KOPT-K1 (cell line): ENCODE measurements around the gene THSD4.
"Not testable (repeated sequence)": the region's sequence is repeated elsewhere in the genome, so short reads cannot be mapped to it uniquely, and the experiment has no call there.

ENCODE experiments used
- H3K27ac ChIP-seq: fragments of 200-600 bp; sonication (generic); 2 replicates; pipeline ENCODE4 v1.5.1; 2016; ENCODE audit warnings: antibody characterized with exemption, mild to moderate bottlenecking, low read depth, low read length; ENCODE audit not compliant: poor library complexity, severe bottlenecking
- H3K36me3 ChIP-seq: fragments of 200-600 bp; sonication (generic); 2 replicates; pipeline ENCODE4 v1.5.1; 2017; ENCODE audit warnings: antibody characterized with exemption, mild to moderate bottlenecking, low read length, moderate library complexity; ENCODE audit not compliant: insufficient read depth
- H3K9me3 ChIP-seq: fragments of 200-600 bp; sonication (generic); 2 replicates; pipeline ENCODE4 v1.5.1; 2017; ENCODE audit warnings: antibody characterized with exemption, low read length, mild to moderate bottlenecking; ENCODE audit not compliant: insufficient read depth, poor library complexity, severe bottlenecking

Gene THSD4

DNA sequence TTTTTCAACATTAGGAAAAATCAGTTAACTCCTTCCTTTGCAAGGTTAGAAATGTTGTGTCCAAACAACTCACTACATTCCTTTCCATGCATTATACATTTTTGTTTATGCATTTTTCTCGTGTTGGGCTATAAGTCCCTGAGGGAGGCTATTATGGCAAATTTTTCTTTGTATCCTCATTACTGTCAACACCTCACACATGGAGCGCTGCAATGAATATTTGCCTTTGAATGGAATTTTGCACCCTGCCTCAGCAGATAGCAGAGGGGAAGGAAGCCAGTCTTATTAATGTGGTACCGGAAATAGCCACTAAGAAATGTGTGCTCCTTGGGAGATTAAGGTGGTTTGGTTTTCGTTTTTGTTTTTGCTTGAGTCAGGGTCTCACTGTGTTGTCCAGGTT, 134.7 kb downstream of the THSD4 start:
- no peaks in the 10 kb centered on the region for H3K36me3 ChIP-seq
- H3K9me3 ChIP-seq: no peaks in the 10 kb centered on the region
- no peak overlapping the region for H3K27ac ChIP-seq

DNA sequence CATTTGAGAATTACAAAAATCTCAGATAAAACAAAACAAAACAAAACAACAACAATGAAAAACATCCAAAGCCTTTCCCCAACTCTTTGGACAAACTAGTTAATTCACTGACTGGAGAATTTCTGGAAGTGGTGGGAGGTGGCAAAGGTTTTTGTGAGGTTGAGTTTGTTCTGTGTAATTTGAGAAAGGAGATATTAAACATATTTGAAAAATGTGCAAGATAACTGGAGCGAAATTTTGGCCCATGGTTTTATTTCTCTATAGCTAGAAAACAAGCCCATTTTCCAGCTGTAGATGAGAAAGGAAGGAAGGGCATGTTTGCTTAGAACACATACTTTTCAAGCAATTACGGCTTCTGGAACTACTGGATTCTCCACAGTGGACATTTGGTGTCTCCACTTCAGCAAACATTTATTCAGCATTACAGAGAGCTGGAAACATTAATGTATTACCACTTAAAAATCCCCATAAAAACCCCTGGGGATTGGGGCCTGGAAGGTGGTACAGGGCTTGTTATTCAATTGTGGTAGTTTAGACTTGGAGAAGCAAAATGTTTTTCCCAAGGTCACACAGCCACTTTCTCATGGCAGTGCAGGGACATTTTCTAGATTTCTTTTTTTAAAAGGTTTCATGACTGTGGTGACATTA, 135.8 kb downstream of the THSD4 start:
- Histone ChIP-seq H3K36me3 (no peaks in the 10 kb centered on the region), H3K27ac (no peak overlapping the region)

DNA sequence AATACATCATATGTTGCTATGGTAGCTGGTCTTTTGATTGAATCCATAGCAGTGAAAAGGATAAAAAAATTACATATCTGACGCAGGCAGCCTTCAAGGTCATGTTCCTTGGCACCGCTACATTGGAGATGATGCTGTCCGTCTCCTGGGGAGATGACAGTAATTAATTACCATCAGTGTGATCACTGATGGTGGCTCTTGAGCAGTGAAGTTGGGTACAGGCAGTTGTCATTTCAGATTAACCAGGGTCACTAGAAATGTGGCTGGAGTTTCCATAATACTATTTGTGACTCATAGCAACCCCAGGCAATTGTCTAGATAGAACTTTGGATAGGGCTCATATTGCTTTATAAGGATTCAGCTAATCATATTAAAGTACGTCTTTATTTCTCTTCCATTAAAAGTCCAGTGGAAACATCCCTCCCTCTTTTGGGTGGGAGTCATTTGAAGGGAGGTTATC, 136.3 kb downstream of the THSD4 start:
- Histone ChIP-seq H3K27ac (no peak overlapping the region), H3K36me3 (no peaks in the 10 kb centered on the region), H3K9me3 (no peaks in the 10 kb centered on the region)

More for the DNA sequence above, 135.8 kb downstream of the THSD4 start:
- no peaks in the 10 kb centered on the region for H3K9me3 ChIP-seq

DNA sequence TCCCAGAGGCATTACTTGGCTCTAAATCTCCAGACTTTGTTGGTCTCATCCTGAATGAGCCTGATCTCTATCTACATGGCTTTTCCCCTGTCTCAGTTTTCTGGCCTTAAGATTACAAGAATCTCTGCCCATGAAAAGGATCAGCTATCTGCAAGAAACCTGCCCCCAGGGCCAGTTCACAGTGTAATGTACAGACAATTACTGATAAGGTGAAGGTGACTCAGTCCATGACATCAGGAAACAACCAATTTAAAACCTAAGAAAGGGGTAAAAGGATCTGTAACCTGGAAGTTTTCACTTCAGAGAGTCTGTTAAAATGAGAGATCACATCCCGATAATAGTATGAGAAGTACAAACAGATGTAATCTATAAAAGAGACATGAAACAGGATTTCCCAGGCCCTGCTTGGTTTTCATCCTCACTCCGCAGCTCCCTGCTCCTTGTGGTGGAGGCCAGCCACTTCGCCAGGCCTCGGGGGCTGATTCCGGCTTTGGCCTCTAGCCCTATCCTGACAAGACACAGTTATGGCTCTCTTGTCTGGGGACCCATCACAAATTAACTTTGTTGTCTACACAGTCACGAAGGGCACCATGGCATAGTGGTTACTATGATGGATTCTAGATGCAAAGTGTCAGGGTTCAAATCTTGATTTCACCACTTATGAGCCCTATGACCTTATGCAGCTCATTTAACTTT, 136.9 kb downstream of the THSD4 start:
- H3K27ac ChIP-seq: no peak overlapping the region
- no peaks in the 10 kb centered on the region for H3K36me3 ChIP-seq

DNA sequence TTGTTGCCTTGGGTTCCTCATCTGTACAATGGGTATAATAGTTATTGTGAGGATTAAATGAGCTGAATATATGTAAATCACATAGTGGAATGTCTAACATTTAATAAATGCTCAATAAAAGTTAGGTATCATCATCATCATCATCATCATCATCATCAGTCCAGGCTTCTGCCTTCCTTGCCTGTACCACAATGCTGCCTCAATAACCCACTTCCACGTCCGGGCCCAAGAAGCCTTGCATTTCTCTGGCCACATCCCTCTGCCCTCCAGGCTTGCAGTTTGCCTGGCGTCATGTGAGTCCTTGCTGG, 137.4 kb downstream of the THSD4 start:
- Histone ChIP-seq H3K9me3 (no peaks in the 10 kb centered on the region), H3K27ac (no peak overlapping the region)

More for the DNA sequence above, 136.9 kb downstream of the THSD4 start:
- no peaks in the 10 kb centered on the region for H3K9me3 ChIP-seq

DNA sequence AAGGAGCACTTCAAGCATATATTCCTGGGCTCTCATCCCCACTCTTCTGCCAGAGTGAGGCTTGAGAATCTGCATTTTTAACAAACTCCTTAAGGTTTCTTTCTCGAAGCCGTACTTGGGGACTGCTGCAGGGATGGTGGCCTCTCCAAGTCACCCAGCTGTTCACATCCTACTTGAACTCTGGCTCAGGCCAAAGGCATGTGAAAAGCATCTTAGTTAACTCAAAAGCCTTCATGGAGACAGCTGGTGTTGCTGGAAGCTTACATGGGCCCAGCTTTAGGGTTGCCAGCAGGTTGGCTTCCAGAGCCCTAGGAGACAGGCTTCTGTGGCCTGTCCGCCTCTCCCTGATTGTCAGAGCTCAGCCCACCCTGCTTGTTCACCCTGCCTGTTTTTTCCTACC, 139.2 kb downstream of the THSD4 start:
- H3K9me3 ChIP-seq: no peaks in the 10 kb centered on the region
- no peaks in the 10 kb centered on the region for H3K36me3 ChIP-seq
- H3K27ac ChIP-seq: no peak overlapping the region

More for the DNA sequence above, 137.4 kb downstream of the THSD4 start:
- H3K36me3 ChIP-seq: no peaks in the 10 kb centered on the region

DNA sequence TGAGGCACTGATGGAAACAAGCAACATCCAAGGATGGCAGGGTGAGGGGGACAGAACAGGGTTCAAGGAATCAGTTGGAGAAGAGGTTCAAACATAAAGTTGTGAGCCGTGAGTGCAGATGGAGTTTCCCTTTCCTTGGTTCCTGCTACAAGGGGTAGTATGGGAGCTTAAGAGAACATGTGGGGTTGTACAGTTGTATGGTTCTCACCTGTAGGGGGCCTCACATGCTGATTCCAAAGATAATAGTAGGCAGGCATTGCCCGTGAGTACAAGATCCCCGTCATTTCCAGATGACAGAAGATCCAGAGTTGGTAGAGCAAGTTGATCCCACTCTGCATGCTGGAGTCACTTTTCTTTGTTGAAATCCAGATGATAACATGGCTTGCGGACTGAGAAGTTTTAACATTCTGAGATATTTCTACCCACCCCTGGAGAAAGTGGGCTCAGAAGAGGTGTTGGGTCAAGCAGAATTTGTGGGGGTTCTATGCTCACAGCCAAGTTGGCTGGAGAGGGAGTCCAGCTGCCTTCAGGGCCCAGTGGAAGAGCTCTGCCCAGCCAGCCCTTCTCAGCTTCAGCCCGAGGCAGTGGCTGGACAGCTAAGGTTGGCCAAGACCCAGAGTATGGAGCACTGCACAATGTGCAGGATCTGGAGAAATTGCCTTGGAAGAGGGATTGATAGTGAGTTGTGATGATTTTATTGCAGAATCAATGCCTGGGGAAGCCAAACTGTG, 141.8 kb downstream of the THSD4 start:
- Histone ChIP-seq H3K36me3 (no peaks in the 10 kb centered on the region), H3K9me3 (no peaks in the 10 kb centered on the region), H3K27ac (no peak overlapping the region)

DNA sequence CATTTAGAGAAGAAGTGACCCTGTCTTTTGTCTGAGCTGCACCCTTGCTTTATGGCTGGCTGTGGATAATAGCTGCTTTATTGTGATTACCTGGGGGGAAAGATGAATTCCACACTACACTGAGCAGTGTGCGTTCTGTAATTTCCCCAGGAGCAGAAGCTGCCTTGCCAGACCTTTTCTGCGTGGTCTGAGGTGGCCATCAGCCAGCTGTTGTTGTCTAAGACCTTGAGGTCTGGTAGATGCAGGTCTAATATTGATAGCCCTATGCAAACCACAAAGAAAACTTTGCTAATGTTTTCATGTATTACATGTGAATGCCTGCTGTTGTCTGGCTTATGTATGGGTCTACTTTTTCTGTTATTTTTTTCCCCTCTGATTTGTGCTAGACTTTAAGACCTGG, 144.6 kb downstream of the THSD4 start:
- Histone ChIP-seq H3K9me3 (no peaks in the 10 kb centered on the region), H3K36me3 (no peaks in the 10 kb centered on the region), H3K27ac (no peak overlapping the region)

DNA sequence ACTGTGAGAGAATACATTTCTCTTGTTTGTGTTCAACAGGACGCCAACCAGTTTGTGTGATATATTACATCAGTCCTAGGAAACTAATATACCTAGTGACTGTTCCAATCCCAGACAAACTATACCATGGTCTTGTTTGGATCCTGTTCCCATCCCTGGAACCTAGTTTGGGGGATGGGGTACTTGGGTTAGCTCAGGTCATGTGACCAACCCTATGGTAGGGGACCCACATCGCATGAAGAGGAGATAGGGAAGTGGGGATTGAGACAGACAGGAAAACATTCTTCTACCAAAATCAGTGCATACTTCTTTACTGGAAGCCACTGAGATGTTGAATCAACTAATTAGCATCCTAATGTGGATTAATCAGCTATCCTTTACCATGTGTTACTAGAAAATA, 146.1 kb downstream of the THSD4 start:
- Histone ChIP-seq H3K9me3 (no peaks in the 10 kb centered on the region), H3K27ac (no peak overlapping the region), H3K36me3 (no peaks in the 10 kb centered on the region)

DNA sequence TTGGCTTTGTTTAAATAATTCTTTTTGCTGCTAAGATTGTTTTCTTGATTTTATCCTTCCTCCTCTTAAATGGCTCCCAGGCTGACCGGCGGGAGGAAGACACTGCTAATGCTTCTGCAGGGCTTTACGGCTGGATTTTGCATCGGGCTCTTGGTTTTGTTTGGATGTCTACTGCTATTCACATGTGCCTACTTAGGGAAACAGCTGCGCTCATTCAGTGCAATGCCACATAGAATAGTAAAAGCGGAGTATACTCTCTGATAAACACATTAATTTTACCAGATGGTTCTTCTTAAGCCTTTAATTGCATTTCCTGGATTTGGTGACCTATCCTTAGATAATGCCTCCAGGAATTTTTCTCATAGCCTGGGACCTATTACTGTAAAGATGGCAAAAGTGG, 146.6 kb downstream of the THSD4 start:
- Histone ChIP-seq H3K9me3 (no peaks in the 10 kb centered on the region), H3K27ac (no peak overlapping the region), H3K36me3 (no peaks in the 10 kb centered on the region)

DNA sequence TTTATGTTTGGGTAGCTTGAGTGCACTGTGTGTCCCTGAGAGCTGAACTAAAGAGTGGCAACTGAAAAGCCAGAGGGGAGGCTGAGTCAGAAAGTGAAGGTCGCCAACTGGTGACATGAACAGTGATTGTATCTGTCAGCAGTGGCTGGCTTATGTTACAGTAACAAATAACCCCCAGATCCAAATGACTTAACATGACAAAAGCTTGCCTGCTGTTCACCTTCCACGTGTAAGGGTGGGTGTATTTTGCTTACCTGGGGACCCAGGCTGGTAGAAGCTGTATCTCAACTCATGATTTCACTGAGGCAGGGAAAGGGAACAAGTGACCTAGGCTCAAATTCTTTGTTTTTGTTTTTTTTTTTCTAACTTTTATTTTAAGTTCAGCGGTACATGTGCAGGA, 147.3 kb downstream of the THSD4 start:
- Histone ChIP-seq H3K36me3 (no peaks in the 10 kb centered on the region), H3K9me3 (no peaks in the 10 kb centered on the region), H3K27ac (no peak overlapping the region)

DNA sequence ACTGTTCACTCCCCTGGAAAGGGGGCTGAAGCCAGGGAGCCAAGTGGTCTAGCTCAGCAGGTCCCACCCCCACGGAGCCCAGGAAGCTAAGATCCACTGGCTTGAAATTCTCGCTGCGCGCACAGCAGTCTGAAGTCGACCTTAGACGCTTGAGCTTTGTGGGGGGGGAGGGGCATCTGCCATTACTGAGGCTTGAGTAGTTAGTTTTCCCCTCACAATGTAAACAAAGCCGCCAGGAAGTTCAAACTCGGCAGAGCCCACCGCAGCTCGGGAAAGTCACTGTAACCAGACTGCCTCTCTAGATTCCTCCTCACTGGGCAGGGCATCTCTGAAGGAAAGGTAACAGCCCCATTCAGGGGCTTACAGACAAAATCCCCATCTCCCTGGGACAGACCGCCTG, 150.3 kb downstream of the THSD4 start:
- not testable (repeated sequence) for H3K36me3 ChIP-seq, H3K9me3 ChIP-seq, H3K27ac ChIP-seq

DNA sequence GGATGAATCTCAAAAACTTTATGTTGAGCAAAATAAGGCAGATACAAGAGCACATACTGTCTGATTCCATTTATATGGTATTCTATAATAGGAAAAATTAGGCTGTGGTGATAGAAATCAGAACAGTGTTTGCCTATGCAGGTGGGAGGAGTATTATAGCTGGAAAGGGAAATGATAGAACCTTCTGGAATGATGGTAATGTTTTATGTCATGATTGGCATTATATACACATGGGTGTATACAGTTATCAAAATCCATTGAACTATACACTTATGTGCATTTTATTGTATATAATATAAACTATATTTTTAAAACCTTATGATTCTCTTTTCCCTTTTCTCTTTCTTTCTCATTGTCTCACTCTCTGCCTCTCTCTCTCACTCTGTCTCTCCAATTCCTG, 156.1 kb downstream of the THSD4 start:
- H3K9me3 ChIP-seq: no peaks in the 10 kb centered on the region
- no peak overlapping the region for H3K27ac ChIP-seq
- H3K36me3 ChIP-seq: no peaks in the 10 kb centered on the region

DNA sequence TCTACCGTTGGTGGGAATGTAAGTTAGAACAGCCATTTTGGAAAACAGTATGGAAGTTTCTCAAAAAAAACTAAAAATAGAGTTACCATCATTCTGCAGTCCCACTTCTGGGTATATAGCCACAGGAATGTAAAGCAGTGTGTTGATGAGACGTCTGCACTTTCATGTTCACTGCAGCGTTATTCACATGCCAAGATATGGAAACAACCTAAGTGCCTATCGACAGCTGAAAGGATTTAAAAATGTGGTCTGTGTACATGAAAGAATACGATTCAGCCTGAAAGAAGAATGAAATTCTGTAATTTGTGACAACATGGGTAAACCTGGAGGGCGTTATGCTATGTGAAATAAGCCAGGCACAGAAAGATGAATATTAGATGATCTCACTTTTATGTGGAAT, 157.7 kb downstream of the THSD4 start:
- Histone ChIP-seq H3K36me3 (no peaks in the 10 kb centered on the region), H3K9me3 (no peaks in the 10 kb centered on the region), H3K27ac (no peak overlapping the region)

DNA sequence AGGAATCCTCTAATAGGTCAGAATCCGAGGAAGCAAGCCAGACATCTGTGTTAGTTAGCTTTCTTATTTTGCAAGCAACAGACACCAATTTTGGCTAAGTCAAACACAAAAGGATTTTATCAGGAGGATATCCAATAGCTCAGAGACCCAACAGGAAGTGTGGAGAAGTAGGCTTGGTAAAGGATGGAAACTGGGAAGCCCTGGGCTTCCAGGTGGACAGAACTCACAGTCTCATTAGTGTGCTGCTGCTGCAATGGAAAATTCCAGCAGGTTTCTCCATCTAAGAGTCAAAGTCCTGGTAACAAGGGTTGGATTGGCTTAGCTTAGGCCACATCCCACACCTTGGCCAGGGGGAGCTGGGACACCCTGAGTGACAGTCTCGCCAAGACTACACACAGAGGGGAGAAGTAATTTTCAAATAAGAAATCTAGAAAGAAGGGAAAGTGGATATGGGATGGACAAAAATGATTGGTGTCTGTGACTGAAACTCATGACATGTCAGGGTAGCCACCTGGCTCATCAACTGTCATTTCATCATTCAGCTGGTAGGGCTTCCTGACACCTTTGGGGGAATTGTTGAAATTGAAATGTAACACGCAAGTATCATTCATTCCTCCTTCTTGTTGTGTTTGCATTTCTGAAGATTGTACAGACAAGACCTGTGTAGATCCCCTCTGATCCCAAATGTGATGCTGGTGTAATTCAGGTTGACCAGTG, 158.6 kb downstream of the THSD4 start:
- H3K36me3 ChIP-seq: no peaks in the 10 kb centered on the region
- H3K27ac ChIP-seq: no peak overlapping the region
- H3K9me3 ChIP-seq: no peaks in the 10 kb centered on the region
